ENCODE measurements around the gene DUSP16. TPM values are rescaled to one million over a fixed set of nuclear protein-coding genes. Genes with fewer than 3 reads are reported as not detected.

Gene DUSP16
- polyA plus RNA-seq, 2 of the 4 experiments (the other 2 are of a cell fraction): 18.2 to 34.7 TPM

DNA sequence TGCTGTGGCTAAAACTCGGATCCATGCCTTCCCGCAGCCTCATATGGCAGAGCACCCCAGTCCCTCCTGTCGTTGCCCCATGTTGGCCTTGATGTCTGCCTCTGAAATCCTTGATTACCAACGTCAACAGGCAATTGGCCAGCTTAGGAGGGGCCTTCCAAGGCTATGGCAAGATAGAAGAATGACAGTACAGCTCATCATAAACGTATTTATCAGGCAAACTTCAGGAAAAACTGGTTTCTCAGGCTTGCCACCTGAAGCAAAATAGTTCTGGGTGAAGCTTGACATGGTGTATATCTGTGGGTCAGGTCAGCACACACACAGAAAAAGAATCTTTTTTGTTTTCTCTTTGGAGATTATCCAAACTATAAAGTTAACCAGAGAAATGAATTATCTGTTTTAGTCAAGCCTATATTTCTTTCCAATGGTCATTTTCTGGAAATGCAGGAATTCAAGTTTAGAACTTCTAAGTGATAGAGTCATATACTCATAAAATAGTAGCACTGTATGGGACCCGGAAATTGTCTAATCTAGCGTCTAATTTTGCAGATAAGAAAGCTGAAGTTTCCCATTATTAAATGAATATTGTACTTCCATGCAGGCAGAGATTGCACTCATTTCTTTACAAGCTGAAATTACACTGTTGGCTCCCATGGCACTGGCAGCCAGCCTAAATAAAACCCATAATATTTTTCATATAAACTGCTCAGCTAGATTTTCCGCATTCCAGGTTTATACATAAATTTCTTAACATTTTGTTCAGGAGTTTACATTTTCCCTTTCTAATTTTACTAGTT lies 24.4 kb upstream of the DUSP16 start:
- DNase-seq (ENCODE audit: low read depth in 1 of 2, low spot score in 1 of 2) (no peak), ATAC-seq (no peak)
- CTCF ChIA-PET: interaction anchor here (2.0 to 2.4 kb wide), 2 partner anchors 23 to 68 kb away, joined by 4 to 14 read pairs; partner anchors contain the start of gene DUSP16

DNA sequence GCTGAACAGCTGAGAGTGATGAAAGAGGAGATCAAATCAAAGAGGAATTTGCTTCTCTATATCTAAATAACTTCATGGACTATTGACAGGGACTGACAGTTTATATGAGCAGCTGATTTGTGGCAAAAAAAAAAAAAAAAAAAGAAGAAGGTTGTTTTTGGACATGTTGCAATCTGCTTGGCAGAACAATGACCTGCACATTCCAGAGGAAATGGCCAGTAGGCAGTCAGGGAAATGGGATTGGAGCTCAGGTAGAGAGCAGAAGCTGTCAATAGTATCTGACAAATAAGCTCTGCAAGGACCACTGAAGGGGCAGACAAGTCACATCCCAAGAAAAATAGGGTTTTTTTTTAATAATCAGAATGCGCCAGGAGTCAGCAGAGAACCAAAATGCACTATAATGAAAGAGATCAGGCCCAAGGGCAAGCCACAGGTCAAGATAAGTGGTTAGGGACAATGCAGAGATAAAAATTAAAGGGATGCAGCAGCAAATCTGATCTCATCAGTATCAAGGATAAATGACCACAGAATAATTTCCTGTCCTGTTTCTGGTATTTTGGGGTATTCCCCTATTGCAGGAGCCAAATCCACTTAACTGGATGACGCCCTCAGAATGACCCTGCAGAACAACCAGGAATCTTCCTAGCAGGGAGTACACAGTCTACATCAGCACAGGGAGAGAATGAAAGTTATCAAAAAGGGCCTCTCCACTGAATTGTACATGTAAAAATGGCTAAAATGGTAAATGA lies 22.6 kb upstream of the DUSP16 start:
- DNase-seq (ENCODE audit: low read depth in 1 of 2, low spot score in 1 of 2): no peak
- ChIA-PET CTCF (interaction anchor here (0.6 to 1.3 kb wide), 5 partner anchors 16 to 160 kb away, joined by 3 read pairs; no protein-coding TSS in a partner anchor), POLR2A (interaction anchor here (0.7 kb wide), 1 partner anchor 26 kb away, joined by 5 read pairs; the partner anchor contains the start of gene CREBL2)
- no peaks in the 10 kb centered on the region for H3K9me3 ChIP-seq
- H3K4me3 ChIP-seq: no peak overlapping the region
- TF ChIP-seq NFE2L2 (conservative IDR thresholded peaks at IDR 0.05; ENCODE audit: low read length): no peak
- no peak for TF ChIP-seq CBX2 (IDR thresholded peaks at IDR 0.05; ENCODE audit: borderline replicate concordance, low read depth)
- TF ChIP-seq, protein P1, sequence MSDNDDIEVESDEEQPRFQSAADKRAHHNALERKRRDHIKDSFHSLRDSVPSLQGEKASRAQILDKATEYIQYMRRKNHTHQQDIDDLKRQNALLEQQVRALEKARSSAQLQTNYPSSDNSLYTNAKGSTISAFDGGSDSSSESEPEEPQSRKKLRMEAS (IDR thresholded peaks at IDR 0.05): no peak
- peak; percentile 53 to 72; a peak in 3 of 4 replicates for TF ChIP-seq CEBPB (IDR thresholded peaks at IDR 0.05)
- TF ChIP-seq, protein P2, sequence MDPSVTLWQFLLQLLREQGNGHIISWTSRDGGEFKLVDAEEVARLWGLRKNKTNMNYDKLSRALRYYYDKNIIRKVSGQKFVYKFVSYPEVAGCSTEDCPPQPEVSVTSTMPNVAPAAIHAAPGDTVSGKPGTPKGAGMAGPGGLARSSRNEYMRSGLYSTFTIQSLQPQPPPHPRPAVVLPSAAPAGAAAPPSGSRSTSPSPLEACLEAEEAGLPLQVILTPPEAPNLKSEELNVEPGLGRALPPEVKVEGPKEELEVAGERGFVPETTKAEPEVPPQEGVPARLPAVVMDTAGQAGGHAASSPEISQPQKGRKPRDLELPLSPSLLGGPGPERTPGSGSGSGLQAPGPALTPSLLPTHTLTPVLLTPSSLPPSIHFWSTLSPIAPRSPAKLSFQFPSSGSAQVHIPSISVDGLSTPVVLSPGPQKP (IDR thresholded peaks at IDR 0.05; ENCODE audit: low read depth, low read length): no peak
- no peak for ATAC-seq
- WGBS (ENCODE audit: missing lambda C conversion rate): 85% methylated on average over 2 of the region's 2 CpGs
- H3K4me2 ChIP-seq: peak overlapping the region; percentile 43
- no peak for FAIRE-seq
- peak overlapping the region; percentile 89 to 92 for H3K27ac ChIP-seq
- peaks cover 45% of the 10 kb centered on the region for H3K4me1 ChIP-seq

More for the DNA sequence above, 24.4 kb upstream of the DUSP16 start:
- whole genome bisulfite sequencing (ENCODE audit: missing lambda C conversion rate): 68% methylated on average over 8 of the region's 8 CpGs
- FAIRE-seq: no peak
- no peaks in the 10 kb centered on the region for H3K9me3 ChIP-seq
- POLR2A ChIA-PET: no interaction called here
- peak overlapping the region; percentile 89 to 92; a peak in 5 of 6 replicates for H3K27ac ChIP-seq
- H3K4me1 ChIP-seq: peaks cover 41% of the 10 kb centered on the region
- TF ChIP-seq, protein P3, sequence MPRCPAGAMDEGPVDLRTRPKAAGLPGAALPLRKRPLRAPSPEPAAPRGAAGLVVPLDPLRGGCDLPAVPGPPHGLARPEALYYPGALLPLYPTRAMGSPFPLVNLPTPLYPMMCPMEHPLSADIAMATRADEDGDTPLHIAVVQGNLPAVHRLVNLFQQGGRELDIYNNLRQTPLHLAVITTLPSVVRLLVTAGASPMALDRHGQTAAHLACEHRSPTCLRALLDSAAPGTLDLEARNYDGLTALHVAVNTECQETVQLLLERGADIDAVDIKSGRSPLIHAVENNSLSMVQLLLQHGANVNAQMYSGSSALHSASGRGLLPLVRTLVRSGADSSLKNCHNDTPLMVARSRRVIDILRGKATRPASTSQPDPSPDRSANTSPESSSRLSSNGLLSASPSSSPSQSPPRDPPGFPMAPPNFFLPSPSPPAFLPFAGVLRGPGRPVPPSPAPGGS (IDR thresholded peaks at IDR 0.05): no peak
- H3K4me2 ChIP-seq: no peak overlapping the region
- H3K4me3 ChIP-seq: no peak overlapping the region

DNA sequence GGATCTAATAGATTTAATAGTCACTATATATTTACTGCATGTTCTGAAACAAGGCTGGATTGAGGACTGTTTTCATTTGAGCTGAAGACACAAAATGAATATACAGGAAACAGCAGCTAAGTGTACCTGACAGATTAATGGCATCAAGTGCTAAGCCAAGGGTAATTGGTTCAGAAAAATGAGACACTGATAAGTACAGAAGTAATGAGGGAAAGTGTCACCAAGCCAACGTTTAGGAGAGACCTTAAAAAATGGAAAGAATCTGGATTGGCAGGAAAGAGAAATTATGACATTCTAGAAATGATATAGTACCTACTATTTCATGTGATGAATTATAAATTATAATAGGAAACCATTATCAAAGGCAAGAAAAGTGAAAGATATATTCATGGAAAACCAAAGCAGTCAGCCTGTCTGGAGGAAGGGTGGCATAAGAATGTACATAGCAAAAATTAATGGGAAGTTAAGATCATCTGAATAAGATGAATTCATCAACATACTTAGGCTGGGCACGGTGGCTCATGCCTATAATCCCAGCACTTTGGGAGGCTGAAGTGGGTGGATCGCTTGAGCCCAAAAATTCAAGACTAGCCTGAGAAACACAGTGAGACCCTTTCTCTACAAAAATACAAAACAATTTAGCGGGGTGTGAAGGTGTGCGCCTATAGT lies 21.0 kb upstream of the DUSP16 start:
- Histone ChIP-seq H3K4me1 (peaks cover 45% of the 10 kb centered on the region), H3K4me2 (peak overlapping the region; percentile 64), H3K27ac (peak overlapping the region; percentile 89 to 92), H3K4me3 (no peak overlapping the region), H3K9me3 (no peaks in the 10 kb centered on the region)
- ATAC-seq (no peak), FAIRE-seq (no peak), DNase-seq (ENCODE audit: low read depth in 1 of 2, low spot score in 1 of 2) (no peak)
- ChIA-PET CTCF (no interaction called here), POLR2A (no interaction called here)
- TF ChIP-seq ZSCAN20 (CRISPR knock-in tag; IDR thresholded peaks at IDR 0.05) (no peak), ZNF302 (CRISPR knock-in tag; IDR thresholded peaks at IDR 0.05) (no peak), JUNB (IDR thresholded peaks at IDR 0.05) (no peak), HDAC2 (IDR thresholded peaks at IDR 0.05) (no peak), MAFK (IDR thresholded peaks at IDR 0.05; ENCODE audit: partially characterized antibody) (no peak), CBX8 (IDR thresholded peaks at IDR 0.05) (no peak), EHMT2 (IDR thresholded peaks at IDR 0.05; ENCODE audit: low read depth) (no peak), BHLHE40 (IDR thresholded peaks at IDR 0.05; ENCODE audit: low read depth, low read length) (no peak)
- TF ChIP-seq, protein P4, sequence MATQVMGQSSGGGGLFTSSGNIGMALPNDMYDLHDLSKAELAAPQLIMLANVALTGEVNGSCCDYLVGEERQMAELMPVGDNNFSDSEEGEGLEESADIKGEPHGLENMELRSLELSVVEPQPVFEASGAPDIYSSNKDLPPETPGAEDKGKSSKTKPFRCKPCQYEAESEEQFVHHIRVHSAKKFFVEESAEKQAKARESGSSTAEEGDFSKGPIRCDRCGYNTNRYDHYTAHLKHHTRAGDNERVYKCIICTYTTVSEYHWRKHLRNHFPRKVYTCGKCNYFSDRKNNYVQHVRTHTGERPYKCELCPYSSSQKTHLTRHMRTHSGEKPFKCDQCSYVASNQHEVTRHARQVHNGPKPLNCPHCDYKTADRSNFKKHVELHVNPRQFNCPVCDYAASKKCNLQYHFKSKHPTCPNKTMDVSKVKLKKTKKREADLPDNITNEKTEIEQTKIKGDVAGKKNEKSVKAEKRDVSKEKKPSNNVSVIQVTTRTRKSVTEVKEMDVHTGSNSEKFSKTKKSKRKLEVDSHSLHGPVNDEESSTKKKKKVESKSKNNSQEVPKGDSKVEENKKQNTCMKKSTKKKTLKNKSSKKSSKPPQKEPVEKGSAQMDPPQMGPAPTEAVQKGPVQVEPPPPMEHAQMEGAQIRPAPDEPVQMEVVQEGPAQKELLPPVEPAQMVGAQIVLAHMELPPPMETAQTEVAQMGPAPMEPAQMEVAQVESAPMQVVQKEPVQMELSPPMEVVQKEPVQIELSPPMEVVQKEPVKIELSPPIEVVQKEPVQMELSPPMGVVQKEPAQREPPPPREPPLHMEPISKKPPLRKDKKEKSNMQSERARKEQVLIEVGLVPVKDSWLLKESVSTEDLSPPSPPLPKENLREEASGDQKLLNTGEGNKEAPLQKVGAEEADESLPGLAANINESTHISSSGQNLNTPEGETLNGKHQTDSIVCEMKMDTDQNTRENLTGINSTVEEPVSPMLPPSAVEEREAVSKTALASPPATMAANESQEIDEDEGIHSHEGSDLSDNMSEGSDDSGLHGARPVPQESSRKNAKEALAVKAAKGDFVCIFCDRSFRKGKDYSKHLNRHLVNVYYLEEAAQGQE (IDR thresholded peaks at IDR 0.05): no peak
- TF ChIP-seq, protein P5, sequence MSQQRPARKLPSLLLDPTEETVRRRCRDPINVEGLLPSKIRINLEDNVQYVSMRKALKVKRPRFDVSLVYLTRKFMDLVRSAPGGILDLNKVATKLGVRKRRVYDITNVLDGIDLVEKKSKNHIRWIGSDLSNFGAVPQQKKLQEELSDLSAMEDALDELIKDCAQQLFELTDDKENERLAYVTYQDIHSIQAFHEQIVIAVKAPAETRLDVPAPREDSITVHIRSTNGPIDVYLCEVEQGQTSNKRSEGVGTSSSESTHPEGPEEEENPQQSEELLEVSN (IDR thresholded peaks at IDR 0.05; ENCODE audit: borderline replicate concordance, low read depth): no peak
- TF ChIP-seq, protein P6, sequence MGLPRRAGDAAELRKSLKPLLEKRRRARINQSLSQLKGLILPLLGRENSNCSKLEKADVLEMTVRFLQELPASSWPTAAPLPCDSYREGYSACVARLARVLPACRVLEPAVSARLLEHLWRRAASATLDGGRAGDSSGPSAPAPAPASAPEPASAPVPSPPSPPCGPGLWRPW (IDR thresholded peaks at IDR 0.05): no peak
- TF ChIP-seq, protein P7, sequence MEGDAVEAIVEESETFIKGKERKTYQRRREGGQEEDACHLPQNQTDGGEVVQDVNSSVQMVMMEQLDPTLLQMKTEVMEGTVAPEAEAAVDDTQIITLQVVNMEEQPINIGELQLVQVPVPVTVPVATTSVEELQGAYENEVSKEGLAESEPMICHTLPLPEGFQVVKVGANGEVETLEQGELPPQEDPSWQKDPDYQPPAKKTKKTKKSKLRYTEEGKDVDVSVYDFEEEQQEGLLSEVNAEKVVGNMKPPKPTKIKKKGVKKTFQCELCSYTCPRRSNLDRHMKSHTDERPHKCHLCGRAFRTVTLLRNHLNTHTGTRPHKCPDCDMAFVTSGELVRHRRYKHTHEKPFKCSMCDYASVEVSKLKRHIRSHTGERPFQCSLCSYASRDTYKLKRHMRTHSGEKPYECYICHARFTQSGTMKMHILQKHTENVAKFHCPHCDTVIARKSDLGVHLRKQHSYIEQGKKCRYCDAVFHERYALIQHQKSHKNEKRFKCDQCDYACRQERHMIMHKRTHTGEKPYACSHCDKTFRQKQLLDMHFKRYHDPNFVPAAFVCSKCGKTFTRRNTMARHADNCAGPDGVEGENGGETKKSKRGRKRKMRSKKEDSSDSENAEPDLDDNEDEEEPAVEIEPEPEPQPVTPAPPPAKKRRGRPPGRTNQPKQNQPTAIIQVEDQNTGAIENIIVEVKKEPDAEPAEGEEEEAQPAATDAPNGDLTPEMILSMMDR (IDR thresholded peaks at IDR 0.05): no peak
- 73% methylated on average over 5 of the region's 5 CpGs for WGBS (ENCODE audit: missing lambda C conversion rate)

All from A549 (cell line).